SJSA1 (cell line): Measurements from ENCODE around the gene EML6. TPM values are rescaled to one million over a fixed set of nuclear protein-coding genes. Genes with fewer than 3 reads are reported as not detected.
A peak's percentile ranks its signal among the peaks of the same experiment; 100 is the strongest.
"Not testable (repeated sequence)": the region's sequence is repeated elsewhere in the genome, so short reads cannot be mapped to it uniquely, and the experiment has no call there.

ENCODE experiments used
- DNase-seq, 2 experiments: peaks; one replicate each; pipeline ENCODE4 v3.0.0-alpha.2; 2015 to 2020; ENCODE audit warnings: low spot score in 2 of 2, low read depth in 1 of 2
- H3K27ac ChIP-seq: fragments of 250-450 bp; sonication (Bioruptor Pico); 2 replicates; pipeline ENCODE4 v1.5.1; 2020; ENCODE audit warnings: mild to moderate bottlenecking, moderate library complexity
- H3K27me3 ChIP-seq: fragments of 250-450 bp; sonication (Bioruptor Pico); replicated peaks from 2 replicates; pipeline ENCODE4 v1.5.1; 2020; ENCODE audit warnings: mild to moderate bottlenecking, moderate library complexity
- H3K36me3 ChIP-seq: fragments of 250-450 bp; sonication (Bioruptor Pico); 2 replicates; pipeline ENCODE4 v1.5.1; 2020; ENCODE audit warnings: mild to moderate bottlenecking
- H3K4me1 ChIP-seq: fragments of 250-450 bp; sonication (Bioruptor Pico); replicated peaks from 2 replicates; pipeline ENCODE4 v1.6.1; 2021; ENCODE audit warnings: mild to moderate bottlenecking
- H3K4me3 ChIP-seq: fragments of 250-450 bp; sonication (Bioruptor Pico); 2 replicates; pipeline ENCODE4 v1.5.1; 2020; ENCODE audit warnings: mild to moderate bottlenecking
- H3K9me3 ChIP-seq: fragments of 250-450 bp; sonication (Bioruptor Pico); replicated peaks from 2 replicates; pipeline ENCODE4 v1.5.1; 2020; ENCODE audit warnings: mild to moderate bottlenecking
- total RNA-seq: library from RNA; depleted of rRNA; stranded (reverse); fragments of >200 nt; shearing (Covaris generic); gene quantifications from 2 replicates; pipeline ENCODE4 v1.2.3, GENCODE V29; 2014

EML6 gene
- total RNA-seq, 1 experiment from 2014 or later: 1.3 TPM

DNA sequence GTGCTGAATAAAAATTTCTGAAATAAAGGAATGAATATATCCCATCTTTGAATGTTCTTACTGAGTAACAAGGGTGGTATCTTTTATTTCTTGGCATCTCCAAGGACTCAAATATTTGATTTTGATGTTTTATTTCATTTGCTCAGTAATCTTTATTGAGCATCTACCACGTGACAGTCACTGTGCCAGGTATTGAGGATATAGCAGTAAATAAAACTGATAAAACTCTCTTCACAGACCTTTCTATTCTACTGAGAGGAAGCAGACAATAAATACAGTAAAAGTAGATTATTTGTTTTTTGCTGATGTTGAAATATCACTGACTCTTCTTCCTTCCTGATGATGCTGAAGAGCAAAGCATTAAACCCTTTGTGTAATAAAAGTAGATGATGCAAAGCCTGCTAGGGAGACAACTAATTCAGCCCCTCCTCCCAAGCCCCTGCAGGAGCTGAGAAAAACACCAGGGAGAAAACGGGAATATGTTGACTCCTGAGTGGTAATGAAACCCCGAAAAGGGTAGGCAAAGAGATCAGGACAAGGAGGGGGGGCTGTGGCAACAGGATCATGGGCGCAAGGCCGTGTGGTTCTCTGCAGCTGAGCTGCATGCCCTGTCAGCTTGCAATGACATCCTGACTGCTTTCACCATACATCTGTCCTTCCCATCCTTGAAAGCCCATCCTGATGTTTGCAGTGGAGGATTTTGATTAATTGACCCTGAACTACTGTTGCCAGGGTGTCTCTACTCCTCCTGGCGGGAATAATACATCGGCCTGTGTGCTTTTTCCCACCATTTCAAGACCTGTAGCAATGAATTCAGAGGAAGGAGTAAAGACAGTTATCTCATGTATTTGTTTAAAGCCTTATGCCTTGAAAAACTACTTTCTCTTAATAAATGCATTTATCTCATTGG is 117.4 kb downstream of the EML6 start:
- H3K36me3 ChIP-seq: no peaks in the 10 kb centered on the region
- H3K4me1 ChIP-seq: peaks cover 16% of the 10 kb centered on the region
- H3K27me3 ChIP-seq: no peaks in the 10 kb centered on the region
- no peak for DNase-seq
- H3K9me3 ChIP-seq: no peaks in the 10 kb centered on the region
- H3K4me3 ChIP-seq: no peak overlapping the region
- H3K27ac ChIP-seq: no peak overlapping the region

DNA sequence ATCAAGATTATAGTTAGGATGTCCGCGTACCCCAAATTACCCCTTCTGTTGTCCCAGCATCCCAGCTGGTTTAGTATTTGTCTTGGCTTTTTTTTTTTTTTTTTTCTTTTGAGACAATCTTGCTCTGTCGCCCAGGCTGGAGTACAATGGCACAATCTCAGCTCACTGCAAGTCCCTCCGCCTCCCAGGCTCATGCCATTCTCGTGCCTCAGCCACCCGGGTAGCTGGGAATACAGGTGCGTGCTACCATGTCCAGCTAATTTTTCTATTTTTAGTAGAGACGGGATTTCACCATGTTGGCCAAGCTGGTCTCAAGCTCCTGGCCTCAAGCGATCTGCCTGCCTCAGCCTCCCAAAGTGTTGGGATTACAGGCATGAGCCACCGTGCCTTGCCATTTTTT is 118.0 kb downstream of the EML6 start:
- H3K27me3 ChIP-seq, H3K27ac ChIP-seq, H3K9me3 ChIP-seq, H3K36me3 ChIP-seq, H3K4me1 ChIP-seq, H3K4me3 ChIP-seq, DNase-seq: not testable (repeated sequence)

DNA sequence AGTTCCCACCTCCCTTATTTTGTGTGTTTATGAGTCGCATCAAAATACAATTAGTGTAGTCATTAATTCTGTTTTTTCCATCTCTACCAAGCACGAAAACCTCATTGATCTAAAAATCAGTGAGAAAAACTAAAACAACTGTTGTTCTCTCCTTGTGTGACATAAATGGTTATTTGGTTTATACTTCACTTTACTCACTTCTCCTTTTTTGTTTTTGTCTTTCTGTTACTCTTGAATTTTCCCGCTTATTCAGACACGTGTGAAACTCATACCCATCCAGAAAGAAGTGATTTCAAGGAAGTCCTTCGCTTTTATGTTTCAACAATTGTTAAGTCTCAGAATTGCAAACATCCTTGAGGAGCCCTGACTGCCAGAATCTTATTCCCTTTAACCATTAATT is 121.6 kb downstream of the EML6 start:
- no peaks in the 10 kb centered on the region for H3K4me1 ChIP-seq

DNA sequence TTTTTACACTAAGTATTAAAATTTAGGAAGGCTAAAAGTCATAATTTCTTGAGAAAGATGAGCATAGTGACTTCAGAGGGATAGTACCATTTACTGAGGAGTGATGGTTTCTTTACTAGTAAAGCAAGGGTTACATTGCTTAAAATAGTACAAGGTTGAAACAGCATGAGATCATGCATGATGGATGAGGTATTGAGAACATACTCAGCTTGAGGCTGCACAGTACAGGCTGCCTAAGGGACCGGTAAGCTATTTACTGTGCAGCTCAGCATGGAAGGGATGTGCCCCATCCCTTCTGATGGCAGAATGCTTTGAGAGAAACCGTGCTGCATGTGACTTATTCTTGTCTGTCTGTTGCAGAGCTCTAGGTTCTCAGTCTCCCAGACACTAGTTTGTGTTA is 122.1 kb downstream of the EML6 start:
- H3K27me3 ChIP-seq: no peaks in the 10 kb centered on the region
- H3K4me3 ChIP-seq: no peak overlapping the region
- DNase-seq: no peak
- H3K36me3 ChIP-seq: no peaks in the 10 kb centered on the region
- H3K27ac ChIP-seq: no peak overlapping the region
- H3K9me3 ChIP-seq: no peaks in the 10 kb centered on the region
- no peaks in the 10 kb centered on the region for H3K4me1 ChIP-seq

More for the DNA sequence above, 121.6 kb downstream of the EML6 start:
- Histone ChIP-seq H3K36me3 (no peaks in the 10 kb centered on the region), H3K4me3 (no peak overlapping the region), H3K27me3 (no peaks in the 10 kb centered on the region), H3K27ac (no peak overlapping the region), H3K9me3 (no peaks in the 10 kb centered on the region)
- DNase-seq: no peak

DNA sequence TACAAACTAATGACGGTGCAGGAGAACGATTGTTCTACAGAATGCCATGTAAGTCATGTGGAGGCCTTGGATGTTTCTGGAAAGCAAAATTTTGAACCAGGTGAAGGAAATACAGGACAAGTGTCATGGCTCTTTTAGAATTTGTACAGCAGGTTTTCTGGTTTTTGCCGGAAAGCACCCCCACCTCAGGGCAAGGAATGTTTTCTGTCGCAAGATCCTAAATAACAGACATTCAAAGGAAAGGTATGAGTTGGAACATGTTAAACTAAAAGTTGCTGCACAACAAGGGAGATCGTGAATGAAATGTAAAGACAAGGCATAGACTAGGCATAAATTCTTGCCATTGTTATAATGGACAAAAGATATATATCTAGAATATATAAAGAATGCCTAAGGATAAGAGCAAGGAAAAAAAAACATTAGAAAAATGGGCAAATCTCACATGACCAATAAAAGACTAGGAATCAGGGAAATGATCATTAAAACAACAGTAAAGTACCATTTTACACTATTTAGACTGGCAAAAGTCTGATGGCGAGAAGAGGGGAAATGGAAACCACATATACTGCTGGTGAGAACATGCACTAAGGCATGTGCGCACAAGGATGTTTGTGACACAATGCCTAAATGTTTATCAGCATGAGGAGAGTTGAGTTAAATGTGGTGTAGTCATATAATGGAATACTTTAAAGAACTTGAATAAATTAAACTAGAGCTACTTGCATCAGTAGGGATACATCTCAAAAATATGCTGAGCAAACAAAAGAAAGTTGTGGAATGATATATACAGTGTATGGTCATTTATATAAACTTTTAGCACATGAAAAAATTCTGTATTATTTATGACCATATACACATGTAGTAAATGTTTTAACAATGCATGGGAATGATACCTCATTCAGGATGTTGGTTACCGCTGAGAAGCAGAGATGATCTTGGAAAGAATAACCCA is 127.0 kb downstream of the EML6 start:
- H3K27ac ChIP-seq: no peak overlapping the region
- H3K4me3 ChIP-seq: no peak overlapping the region
- H3K9me3 ChIP-seq: no peaks in the 10 kb centered on the region
- H3K27me3 ChIP-seq: no peaks in the 10 kb centered on the region
- no peak for DNase-seq
- no peaks in the 10 kb centered on the region for H3K4me1 ChIP-seq
- H3K36me3 ChIP-seq: no peaks in the 10 kb centered on the region

DNA sequence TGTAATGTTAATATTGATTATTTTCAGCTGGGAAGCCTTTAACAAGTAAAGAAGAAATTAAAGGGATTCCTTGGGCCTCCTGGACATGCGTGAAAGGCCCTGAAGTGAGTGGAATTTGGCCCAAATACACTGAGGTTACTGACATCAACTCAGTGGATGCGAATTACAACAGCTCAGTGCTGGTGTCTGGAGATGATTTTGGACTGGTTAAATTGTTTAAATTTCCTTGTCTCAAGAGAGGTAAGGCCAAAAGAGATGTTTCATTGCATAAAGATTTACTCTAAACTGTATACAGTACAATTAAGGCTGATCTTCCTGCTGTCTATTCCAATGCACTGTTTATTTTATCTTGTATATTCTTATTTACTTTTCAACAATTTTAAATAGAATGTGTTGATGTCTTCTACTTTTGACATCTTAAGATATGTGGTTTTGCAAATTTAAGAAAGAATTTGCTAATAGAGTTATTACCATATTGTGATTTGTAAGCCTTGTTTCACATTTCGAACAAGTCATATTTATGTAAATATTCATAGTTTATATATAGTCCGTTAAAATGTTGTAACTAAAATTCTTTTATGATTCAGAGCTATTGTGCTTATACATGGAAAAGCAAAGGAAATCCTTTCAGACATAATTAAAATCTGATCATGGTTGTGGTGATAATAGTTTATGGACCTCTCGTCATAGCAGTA is 130.3 kb downstream of the EML6 start:
- Histone ChIP-seq H3K4me3 (no peak overlapping the region), H3K4me1 (no peaks in the 10 kb centered on the region), H3K27me3 (no peaks in the 10 kb centered on the region), H3K27ac (no peak overlapping the region), H3K36me3 (no peaks in the 10 kb centered on the region), H3K9me3 (no peaks in the 10 kb centered on the region)
- no peak for DNase-seq

DNA sequence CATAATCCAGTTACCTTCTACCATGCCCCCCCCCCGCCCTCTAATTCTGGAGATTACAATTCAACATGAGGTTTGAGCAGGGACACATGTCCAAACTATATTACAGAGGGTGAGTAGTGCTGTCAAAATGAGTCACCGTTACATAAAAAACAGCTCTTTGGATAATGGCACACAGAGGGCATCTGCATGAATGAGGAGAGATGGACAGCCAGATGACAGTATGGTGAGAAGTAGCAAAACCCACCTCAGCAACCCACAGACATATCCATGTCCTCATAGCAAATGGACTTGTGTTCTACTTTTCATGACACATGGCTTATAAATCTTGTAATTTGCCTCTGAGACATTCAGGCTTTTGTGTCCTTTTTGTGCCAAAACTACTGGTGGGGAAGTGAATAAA is 132.0 kb downstream of the EML6 start:
- Histone ChIP-seq H3K36me3 (no peaks in the 10 kb centered on the region), H3K4me3 (no peak overlapping the region), H3K9me3 (no peaks in the 10 kb centered on the region), H3K4me1 (peaks cover 9% of the 10 kb centered on the region), H3K27ac (no peak overlapping the region), H3K27me3 (no peaks in the 10 kb centered on the region)
- DNase-seq: no peak

DNA sequence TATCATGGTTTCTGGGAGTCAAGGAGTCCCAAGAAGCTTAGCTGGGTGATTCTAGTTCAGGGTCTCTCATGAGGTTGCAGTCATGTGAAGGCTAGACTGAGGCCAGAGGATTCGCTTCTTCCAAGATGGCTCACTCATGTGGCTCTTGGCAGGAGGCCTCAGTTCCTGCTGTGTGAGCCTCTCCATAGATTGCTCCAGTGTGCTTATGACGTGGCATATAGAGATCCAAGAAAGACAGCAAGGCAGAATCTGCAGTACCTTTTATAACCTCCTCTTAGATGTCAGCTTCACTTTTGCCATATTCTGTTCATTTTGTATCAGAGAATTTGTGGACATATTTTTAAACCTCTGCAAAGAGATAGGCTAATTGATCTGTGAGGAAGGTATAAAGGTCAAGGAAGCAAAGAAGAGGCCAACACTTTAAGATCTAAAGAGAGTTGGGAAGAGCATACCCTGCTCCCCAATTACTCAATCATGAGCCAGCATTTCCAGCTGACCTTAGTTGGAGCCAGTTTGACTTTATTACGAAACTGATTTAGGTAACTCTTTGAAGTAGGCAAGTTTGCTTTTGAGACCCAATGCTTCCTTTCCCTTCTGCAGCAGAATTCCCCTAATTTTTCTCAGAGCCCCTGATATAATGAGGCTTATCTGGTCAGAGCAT is 134.7 kb downstream of the EML6 start:
- H3K27ac ChIP-seq: no peak overlapping the region
- H3K4me1 ChIP-seq: peaks cover 13% of the 10 kb centered on the region
- H3K9me3 ChIP-seq: no peaks in the 10 kb centered on the region
- H3K27me3 ChIP-seq: no peaks in the 10 kb centered on the region
- no peak overlapping the region for H3K4me3 ChIP-seq
- no peaks in the 10 kb centered on the region for H3K36me3 ChIP-seq
- DNase-seq: no peak

DNA sequence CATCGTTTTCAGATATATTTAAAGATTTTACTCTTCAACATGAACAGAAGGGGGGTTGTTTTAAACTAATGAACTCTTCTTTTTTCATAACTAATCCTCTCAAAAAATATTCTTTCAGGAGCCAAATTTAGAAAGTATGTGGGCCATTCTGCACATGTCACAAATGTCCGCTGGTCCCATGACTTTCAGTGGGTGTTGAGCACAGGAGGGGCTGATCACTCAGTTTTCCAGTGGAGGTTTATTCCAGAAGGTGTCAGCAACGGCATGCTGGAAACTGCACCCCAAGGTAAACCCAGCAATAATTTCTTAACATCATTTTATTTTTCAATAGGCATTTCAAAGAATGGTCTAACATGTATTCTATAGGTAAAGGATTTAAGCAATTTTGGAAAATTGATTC is 136.0 kb downstream of the EML6 start:
- Histone ChIP-seq H3K4me1 (peaks cover 13% of the 10 kb centered on the region), H3K9me3 (no peaks in the 10 kb centered on the region), H3K27me3 (no peaks in the 10 kb centered on the region), H3K36me3 (no peaks in the 10 kb centered on the region), H3K4me3 (no peak overlapping the region), H3K27ac (no peak overlapping the region)
- no peak for DNase-seq

DNA sequence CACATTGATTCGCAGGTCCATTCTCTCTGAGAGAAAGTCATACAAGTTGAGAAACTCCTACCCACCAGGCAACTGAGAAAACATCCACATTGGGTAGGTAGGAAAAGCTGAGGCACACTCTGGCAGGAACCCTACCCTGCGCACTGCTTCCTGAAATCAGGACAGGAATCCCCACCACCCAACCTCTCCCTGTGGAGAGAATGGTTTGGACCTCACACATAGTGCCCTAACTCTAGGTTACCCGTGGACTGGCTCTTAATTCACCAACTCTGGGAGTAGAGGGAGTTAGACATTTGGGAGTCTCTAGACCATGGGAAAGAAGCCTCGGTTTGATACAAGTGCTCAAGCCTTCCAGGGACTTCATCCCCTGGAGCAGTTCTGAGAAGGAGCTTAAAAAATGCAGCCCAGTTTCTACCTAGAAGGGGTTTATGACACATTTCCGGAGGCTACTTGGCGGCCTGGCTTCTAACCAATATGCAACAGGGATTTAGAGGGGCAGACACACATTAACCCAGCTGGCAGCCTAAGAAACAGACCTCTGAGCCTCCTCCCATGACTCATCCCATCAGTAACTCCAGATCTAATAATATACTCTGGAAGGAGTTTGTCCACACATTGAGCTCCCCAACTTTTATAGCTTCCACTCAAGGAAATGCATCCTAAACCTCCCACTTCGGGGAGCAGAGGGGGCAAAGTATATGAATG is 136.7 kb downstream of the EML6 start:
- Histone ChIP-seq H3K27ac (peak overlapping the region; percentile 62), H3K4me1 (peaks cover 13% of the 10 kb centered on the region), H3K27me3 (no peaks in the 10 kb centered on the region), H3K9me3 (no peaks in the 10 kb centered on the region), H3K4me3 (no peak overlapping the region), H3K36me3 (no peaks in the 10 kb centered on the region)
- DNase-seq: peak; percentile 61 to 72

DNA sequence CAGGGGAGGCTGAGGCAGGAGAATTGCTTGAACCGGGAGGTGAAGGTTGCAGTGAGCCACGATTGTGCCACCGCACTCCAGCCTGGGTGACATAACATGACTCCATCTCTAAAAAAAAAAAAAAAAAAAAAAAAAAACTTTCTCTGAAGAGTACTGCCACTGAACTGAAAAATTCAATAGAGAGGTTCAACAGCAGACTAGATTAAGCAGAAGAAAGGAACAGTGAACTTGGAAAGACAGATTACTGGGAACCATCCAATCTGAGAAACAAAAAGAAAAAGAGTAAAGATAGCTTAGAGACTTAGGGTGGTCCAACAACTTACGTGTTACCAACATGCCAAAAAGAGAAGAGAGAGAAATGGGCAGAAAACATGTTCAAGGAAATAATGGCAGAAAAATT is 138.8 kb downstream of the EML6 start:
- Histone ChIP-seq H3K27ac (no peak overlapping the region), H3K36me3 (no peaks in the 10 kb centered on the region), H3K4me3 (no peak overlapping the region), H3K4me1 (peaks cover 13% of the 10 kb centered on the region), H3K9me3 (no peaks in the 10 kb centered on the region), H3K27me3 (no peaks in the 10 kb centered on the region; the same call in 1 of the 2 replicates)
- no peak for DNase-seq

DNA sequence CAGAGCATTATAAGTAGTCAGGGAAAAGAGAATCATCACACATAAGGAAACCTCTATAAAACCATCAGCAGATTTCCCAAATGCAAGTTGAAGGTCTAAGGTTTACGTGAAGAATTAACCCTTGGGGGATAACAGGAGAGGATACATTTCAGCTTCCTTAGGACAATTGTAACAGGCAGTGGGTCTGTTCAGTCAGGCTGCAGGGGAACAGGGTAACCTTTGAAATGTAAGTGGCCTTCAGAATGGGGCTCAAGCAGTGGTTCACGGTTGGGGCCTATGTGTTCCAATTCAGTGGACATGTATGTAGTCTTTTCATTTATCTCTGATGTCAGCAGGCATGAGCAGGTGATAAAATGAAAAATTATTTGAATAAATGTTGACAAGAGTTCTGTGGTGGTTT is 139.3 kb downstream of the EML6 start:
- Histone ChIP-seq H3K4me3 (no peak overlapping the region), H3K9me3 (no peaks in the 10 kb centered on the region), H3K27me3 (no peaks in the 10 kb centered on the region; the same call in 1 of the 2 replicates), H3K36me3 (no peaks in the 10 kb centered on the region), H3K27ac (no peak overlapping the region), H3K4me1 (peaks cover 13% of the 10 kb centered on the region)
- no peak for DNase-seq

DNA sequence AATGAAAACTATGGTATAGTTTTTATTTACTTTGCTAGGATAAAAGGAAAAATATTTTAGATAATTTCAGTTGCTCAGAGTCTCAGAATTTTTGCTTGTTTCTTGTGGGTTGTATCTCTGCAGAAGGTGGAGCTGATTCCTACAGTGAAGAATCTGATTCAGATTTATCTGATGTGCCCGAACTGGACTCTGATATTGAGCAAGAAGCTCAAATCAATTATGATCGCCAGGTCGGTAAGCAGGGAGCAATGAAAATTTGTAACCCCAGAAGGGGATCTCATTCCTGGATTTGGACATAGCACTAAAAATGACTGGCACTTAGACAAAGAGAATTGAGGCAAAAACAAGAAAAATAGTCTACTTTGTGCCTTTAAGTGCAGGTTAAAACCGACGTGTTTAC is 140.2 kb downstream of the EML6 start:
- H3K27me3 ChIP-seq: no peaks in the 10 kb centered on the region; the same call in 1 of the 2 replicates
- no peaks in the 10 kb centered on the region for H3K36me3 ChIP-seq
- H3K9me3 ChIP-seq: no peaks in the 10 kb centered on the region
- no peak overlapping the region for H3K4me3 ChIP-seq
- H3K27ac ChIP-seq: no peak overlapping the region
- peaks cover 13% of the 10 kb centered on the region for H3K4me1 ChIP-seq
- no peak for DNase-seq
